ENCODE data around the gene CD151.

- TF ChIP-seq JUN (CRISPR knock-in tag; IDR thresholded peaks at IDR 0.05) (no peak), CTCF (IDR thresholded peaks at IDR 0.05) (no peak), MLX (CRISPR knock-in tag; IDR thresholded peaks at IDR 0.05) (no peak), SP1 (CRISPR knock-in tag; conservative IDR thresholded peaks at IDR 0.05) (no peak), ZNF219 (CRISPR knock-in tag; IDR thresholded peaks at IDR 0.05; ENCODE audit: borderline replicate concordance) (no peak), ZNF317 (CRISPR knock-in tag; IDR thresholded peaks at IDR 0.05; ENCODE audit: borderline replicate concordance, low read depth) (no peak), E2F4 (CRISPR knock-in tag; IDR thresholded peaks at IDR 0.05; ENCODE audit: borderline replicate concordance, low read depth) (no peak), RORB (CRISPR knock-in tag; IDR thresholded peaks at IDR 0.05) (no peak), MAX (CRISPR knock-in tag; IDR thresholded peaks at IDR 0.05) (no peak), PRDM15 (CRISPR knock-in tag; IDR thresholded peaks at IDR 0.05) (no peak)
Observed at GRCh38 chr11:828506-829175, 4.1 kb upstream of the CD151 start.

All from WTC11 (cell line).